CD4-positive, alpha-beta T cell treated with Interleukin-6 for 4 hours (primary cell): ENCODE results near the gene ZNF70.
A peak's percentile ranks its signal among the peaks of the same experiment; 100 is the strongest.

Experiments used
- DNase-seq: peaks from one replicate; pipeline ENCODE4 v3.0.0-alpha.2; 2020; ENCODE audit warnings: mixed read lengths

ZNF70 gene

GRCh38 chr22:23750714-23751440 is at the start of gene ZNF70:
TSS of gene ZNF70 (minus strand) at chr22:23751112. CDS start at chr22:23745140, 5,972 bp downstream.
- peak; percentile 93 for DNase-seq

GRCh38 chr22:23796461-23796860 is 45.5 kb upstream of the ZNF70 start:
- DNase-seq: no peak

GRCh38 chr22:23793326-23793725 is 42.4 kb upstream of the ZNF70 start:
- no peak for DNase-seq

- DNase-seq: no peak
These were observed 41.1 kb upstream of the ZNF70 start for GRCh38 chr22:23791738-23792645.

GRCh38 chr22:23790819-23791737 is 40.2 kb upstream of the ZNF70 start:
- no peak for DNase-seq

GRCh38 chr22:23789638-23790037 is 38.7 kb upstream of the ZNF70 start:
- no peak for DNase-seq

GRCh38 chr22:23789121-23789520 is 38.2 kb upstream of the ZNF70 start:
- no peak for DNase-seq

- DNase-seq: no peak
These were observed 37.0 kb upstream of the ZNF70 start for GRCh38 chr22:23787910-23788309.

- DNase-seq: no peak
These were observed 36.6 kb upstream of the ZNF70 start for GRCh38 chr22:23787600-23787896.

- DNase-seq: peak; percentile 91
These were observed 36.1 kb upstream of the ZNF70 start, which contains the start of gene SMARCB1 for GRCh38 chr22:23786752-23787599. TSS of gene SMARCB1 (plus strand) at chr22:23786966. CDS start at chr22:23787170, 204 bp downstream.

GRCh38 chr22:23786261-23786710 is 35.4 kb upstream of the ZNF70 start:
- peak; percentile 27 for DNase-seq

- DNase-seq: no peak
These were observed 33.4 kb upstream of the ZNF70 start for GRCh38 chr22:23784215-23784732.

GRCh38 chr22:23783265-23784150 is 32.6 kb upstream of the ZNF70 start:
- no peak for DNase-seq

- no peak for DNase-seq
These were observed 31.8 kb upstream of the ZNF70 start for GRCh38 chr22:23782703-23783102.

GRCh38 chr22:23782252-23782651 is 31.3 kb upstream of the ZNF70 start:
- no peak for DNase-seq

- DNase-seq: no peak
These were observed 30.7 kb upstream of the ZNF70 start for GRCh38 chr22:23781511-23782183.

- no peak for DNase-seq
These were observed 30.2 kb upstream of the ZNF70 start for GRCh38 chr22:23781065-23781464.

GRCh38 chr22:23780146-23780748 is 29.3 kb upstream of the ZNF70 start:
- DNase-seq: no peak

- DNase-seq: no peak
These were observed 28.8 kb upstream of the ZNF70 start for GRCh38 chr22:23779731-23780130.

- DNase-seq: no peak
These were observed 28.2 kb upstream of the ZNF70 start for GRCh38 chr22:23779083-23779482.
